Astrocyte of the spinal cord (primary cell): ENCODE data around the gene C18orf32.

Experiments used
- DNase-seq: peaks from one replicate; pipeline ENCODE4 v3.0.0; 2011; ENCODE audit warnings: low read depth, low spot score
- H3K4me3 ChIP-seq: 2 replicates; pipeline ENCODE4 v1.5.1; 2011; ENCODE audit warnings: low read depth, mild to moderate bottlenecking, low read length, moderate library complexity
- CTCF ChIP-seq: IDR thresholded peaks from 2 replicates; pipeline ENCODE4 v1.5.1; 2012; ENCODE audit warnings: low read depth, mild to moderate bottlenecking, low read length, inconsistent platforms
- in situ Hi-C: cut with HindIII; loops from 2 replicates; pipeline ENCODE4 v1.10.0; 2017; ENCODE audit warnings: low sequenced_read_pairs

C18orf32 gene

DNA sequence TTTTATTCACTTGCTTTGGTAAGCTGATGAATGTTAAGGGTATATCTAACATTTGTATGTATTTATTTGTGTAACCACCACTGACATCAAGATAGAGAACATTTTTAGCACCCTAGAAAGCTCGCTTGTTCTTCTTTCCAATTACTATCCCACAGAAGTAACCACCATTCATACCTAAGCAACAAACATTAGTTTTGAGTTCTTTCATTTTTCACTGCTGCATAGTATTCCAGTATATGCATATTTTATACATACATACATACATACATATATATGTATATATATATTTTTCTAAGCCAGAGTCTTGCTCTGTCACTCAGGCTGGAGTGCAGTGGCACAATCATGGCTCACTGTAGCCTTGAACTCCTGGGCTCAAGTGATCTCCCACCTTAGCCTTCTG is 15.5 kb downstream of the C18orf32 start:
- in situ Hi-C loops = no loop called here
- no peak for DNase-seq
- TF ChIP-seq CTCF = no peak

DNA sequence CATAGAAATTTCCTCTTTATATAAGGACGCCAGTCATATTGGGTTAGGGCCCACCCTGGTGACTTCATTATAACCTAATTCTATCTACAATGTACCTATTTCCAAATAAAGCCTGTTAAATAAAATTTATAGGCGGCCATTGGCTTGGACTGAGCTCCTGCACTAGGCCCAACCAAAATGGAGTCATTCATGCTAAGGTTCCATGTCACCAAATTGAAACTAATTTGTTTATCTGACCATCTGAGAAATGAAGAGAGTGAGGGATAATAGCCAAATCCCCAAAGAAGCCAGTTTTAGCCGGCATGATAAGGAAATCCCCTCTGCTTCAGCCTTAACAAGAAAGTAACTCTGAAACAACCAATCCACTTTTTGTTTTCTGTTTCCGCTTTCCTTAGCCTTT is 19.4 kb downstream of the C18orf32 start:
- TF ChIP-seq CTCF = no peak
- in situ Hi-C loops = no loop called here
- H3K4me3 ChIP-seq = no peak overlapping the region
- DNase-seq = no peak

More for the DNA sequence above, 15.5 kb downstream of the C18orf32 start:
- H3K4me3 ChIP-seq = no peak overlapping the region

- in situ Hi-C loops = no loop called here
- no peak for DNase-seq
- no peak overlapping the region for H3K4me3 ChIP-seq
- no peak for TF ChIP-seq CTCF
Measured at GRCh38 chr18:49467019-49467563, 19.9 kb downstream of the C18orf32 start.

- H3K4me3 ChIP-seq = no peak overlapping the region
- TF ChIP-seq CTCF = no peak
- peak; percentile 70 for DNase-seq
- in situ Hi-C loops = no loop called here
Measured at GRCh38 chr18:49464718-49465598, 22.1 kb downstream of the C18orf32 start.

DNA sequence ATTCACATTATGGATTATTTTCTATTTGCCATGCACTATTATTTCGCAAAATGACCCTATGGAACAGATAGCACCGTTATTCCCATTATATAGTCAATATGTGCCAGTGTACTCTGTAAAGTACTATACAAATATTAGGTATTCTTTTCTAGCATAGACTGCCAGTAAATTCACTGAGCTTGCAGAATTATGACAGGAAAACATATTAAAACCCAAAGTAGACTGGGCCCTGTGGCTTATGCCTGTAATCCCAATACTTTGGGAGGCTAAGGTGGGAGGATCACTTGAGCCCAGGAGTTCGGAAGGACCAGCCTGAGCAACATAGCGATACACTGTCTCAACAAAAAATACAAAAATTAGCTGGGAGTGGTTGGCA is 25.4 kb downstream of the C18orf32 start:
- no peak for DNase-seq
- in situ Hi-C loops = no loop called here
- no peak overlapping the region for H3K4me3 ChIP-seq
- no peak for TF ChIP-seq CTCF

GRCh38 chr18:49460976-49461601 is 25.9 kb downstream of the C18orf32 start:
- no peak for DNase-seq
- in situ Hi-C loops = no loop called here
- TF ChIP-seq CTCF = no peak
- peak overlapping the region; percentile 82 for H3K4me3 ChIP-seq
